IMR-90 (cell line): ENCODE data around the gene SQSTM1.

ENCODE experiments used
- CEBPB ChIP-seq: IDR thresholded peaks from 2 replicates; pipeline ENCODE4 v1.6.1; 2012; ENCODE audit warnings: low read depth, low read length, improper control_type of control experiment
- MAFK ChIP-seq: IDR thresholded peaks from 2 replicates; pipeline ENCODE4 v1.6.1; 2012; ENCODE audit warnings: low read depth, low read length, improper control_type of control experiment
- MXI1 ChIP-seq: IDR thresholded peaks from 2 replicates; pipeline ENCODE4 v1.6.1; 2012; ENCODE audit warnings: low read depth, mild to moderate bottlenecking, low read length, moderate library complexity, borderline replicate concordance
- NFE2L2 ChIP-seq: fragments of 150-350 bp; IDR thresholded peaks from 2 replicates; pipeline ENCODE4 v1.6.1; 2016; ENCODE audit warnings: low read depth, mild to moderate bottlenecking, low read length
- POLR2A ChIP-seq: IDR thresholded peaks from 2 replicates; pipeline ENCODE4 v1.6.1; 2012; ENCODE audit warnings: mild to moderate bottlenecking, low read depth, low read length
- RAD21 ChIP-seq: IDR thresholded peaks from 2 replicates; pipeline ENCODE4 v1.6.1; 2012; ENCODE audit warnings: low read length, improper control_type of control experiment
- RFX5 ChIP-seq: IDR thresholded peaks from 2 replicates; pipeline ENCODE4 v1.8.0; 2012; ENCODE audit warnings: low read depth, mild to moderate bottlenecking, low read length, moderate library complexity
- SMC3 ChIP-seq: fragments of 150-350 bp; IDR thresholded peaks from 2 replicates; pipeline ENCODE4 v1.6.1; 2016; ENCODE audit warnings: low read depth, mild to moderate bottlenecking, antibody characterized with exemption, low read length, moderate library complexity
- USF2 ChIP-seq: fragments of 150-350 bp; IDR thresholded peaks from 2 replicates; pipeline ENCODE4 v1.6.1; 2017; ENCODE audit warnings: mild to moderate bottlenecking, antibody characterized with exemption, low read length, low read depth
- TF ChIP-seq, protein P1 (sequence below): conservative IDR thresholded peaks from 2 replicates; pipeline ENCODE4 v1.5.1; 2012; ENCODE audit warnings: mild to moderate bottlenecking, low read depth, low read length, improper control_type of control experiment
- TF ChIP-seq, protein P2 (sequence below): fragments of 150-350 bp; IDR thresholded peaks from 2 replicates; pipeline ENCODE4 v1.6.1; 2016; ENCODE audit warnings: low read depth, mild to moderate bottlenecking, low read length, moderate library complexity, borderline replicate concordance

DNA sequence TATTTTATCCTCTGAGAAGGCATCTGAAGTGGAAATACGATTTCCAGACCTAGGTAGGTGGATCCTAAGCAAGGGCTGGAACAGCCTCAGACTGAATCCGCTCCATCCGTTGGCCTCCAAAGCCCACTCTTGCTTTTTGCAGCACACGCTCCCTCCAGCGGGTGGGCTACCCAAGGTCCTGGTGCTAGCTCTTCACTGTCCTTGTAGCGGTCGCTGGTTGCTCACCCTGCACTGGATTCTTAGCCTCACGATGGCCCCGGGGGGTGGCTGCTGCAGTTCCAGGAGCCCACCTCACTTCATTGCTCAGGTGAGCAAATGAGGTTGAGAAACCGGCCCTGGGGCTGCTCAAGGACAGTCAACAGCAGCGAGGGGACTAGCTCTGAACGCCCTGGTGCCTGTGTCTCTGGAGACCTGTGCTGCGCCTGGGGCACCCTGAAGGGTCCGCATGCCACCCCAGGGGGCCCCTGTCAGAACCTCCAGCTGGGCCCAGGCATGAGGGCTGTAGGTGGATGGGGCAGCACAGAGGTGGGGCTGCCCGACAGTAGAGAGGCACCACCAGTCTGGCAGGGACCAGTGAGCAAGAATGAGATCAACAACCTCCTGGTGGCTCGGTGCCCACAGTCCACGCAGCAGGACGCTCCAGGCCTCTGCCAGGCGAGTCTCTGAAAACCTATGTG lies 18.4 kb upstream of the SQSTM1 start:
- TF ChIP-seq MXI1 (no peak), RFX5 (no peak), USF2 (no peak), CEBPB (no peak), MAFK (no peak), POLR2A (no peak), NFE2L2 (no peak), SMC3 (no peak), RAD21 (no peak)
- TF ChIP-seq, protein P1, sequence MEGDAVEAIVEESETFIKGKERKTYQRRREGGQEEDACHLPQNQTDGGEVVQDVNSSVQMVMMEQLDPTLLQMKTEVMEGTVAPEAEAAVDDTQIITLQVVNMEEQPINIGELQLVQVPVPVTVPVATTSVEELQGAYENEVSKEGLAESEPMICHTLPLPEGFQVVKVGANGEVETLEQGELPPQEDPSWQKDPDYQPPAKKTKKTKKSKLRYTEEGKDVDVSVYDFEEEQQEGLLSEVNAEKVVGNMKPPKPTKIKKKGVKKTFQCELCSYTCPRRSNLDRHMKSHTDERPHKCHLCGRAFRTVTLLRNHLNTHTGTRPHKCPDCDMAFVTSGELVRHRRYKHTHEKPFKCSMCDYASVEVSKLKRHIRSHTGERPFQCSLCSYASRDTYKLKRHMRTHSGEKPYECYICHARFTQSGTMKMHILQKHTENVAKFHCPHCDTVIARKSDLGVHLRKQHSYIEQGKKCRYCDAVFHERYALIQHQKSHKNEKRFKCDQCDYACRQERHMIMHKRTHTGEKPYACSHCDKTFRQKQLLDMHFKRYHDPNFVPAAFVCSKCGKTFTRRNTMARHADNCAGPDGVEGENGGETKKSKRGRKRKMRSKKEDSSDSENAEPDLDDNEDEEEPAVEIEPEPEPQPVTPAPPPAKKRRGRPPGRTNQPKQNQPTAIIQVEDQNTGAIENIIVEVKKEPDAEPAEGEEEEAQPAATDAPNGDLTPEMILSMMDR, result no peak
- TF ChIP-seq, protein P2, sequence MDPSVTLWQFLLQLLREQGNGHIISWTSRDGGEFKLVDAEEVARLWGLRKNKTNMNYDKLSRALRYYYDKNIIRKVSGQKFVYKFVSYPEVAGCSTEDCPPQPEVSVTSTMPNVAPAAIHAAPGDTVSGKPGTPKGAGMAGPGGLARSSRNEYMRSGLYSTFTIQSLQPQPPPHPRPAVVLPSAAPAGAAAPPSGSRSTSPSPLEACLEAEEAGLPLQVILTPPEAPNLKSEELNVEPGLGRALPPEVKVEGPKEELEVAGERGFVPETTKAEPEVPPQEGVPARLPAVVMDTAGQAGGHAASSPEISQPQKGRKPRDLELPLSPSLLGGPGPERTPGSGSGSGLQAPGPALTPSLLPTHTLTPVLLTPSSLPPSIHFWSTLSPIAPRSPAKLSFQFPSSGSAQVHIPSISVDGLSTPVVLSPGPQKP, result no peak
